GM12878 (cell line): Measurements from ENCODE around the gene DYNLL1. TPM values are rescaled to one million over a fixed set of nuclear protein-coding genes. Genes with fewer than 3 reads are reported as not detected.

Experiments
- ATAC-seq: fragments of 200-7000 bp; cut with Tn5 transposase; 3 replicates; pipeline ENCODE4 v1.9.1; 2020; ENCODE audit warnings: mild to moderate bottlenecking, moderate library complexity
- BruUV-seq: library from RNA; stranded (reverse); fragments of 400-500 nt; replicated peaks from 2 replicates; lab custom pipeline; 2021; lab: Mats Ljungman, UMichigan
- CTCF ChIA-PET: fragments of 300-600 bp; sonication (Branson Sonifier 250); formaldehyde crosslinking; extraction: SDS; loops from one replicate; lab custom pipeline; 2021; ENCODE audit warnings: inconsistent platforms; lab: Yijun Ruan, JAX
- POLR2A ChIA-PET: fragments of 350-600 bp; formaldehyde crosslinking; extraction: SDS; loops from one replicate; lab custom pipeline; 2021; ENCODE audit warnings: inconsistent platforms; lab: Charles Lee
- RAD21 ChIA-PET: fragments of 300-600 bp; sonication (Branson Sonifier 250); formaldehyde crosslinking; loops from one replicate; lab custom pipeline; 2023; ENCODE audit warnings: antibody characterized with exemption; ENCODE audit not compliant: unreplicated experiment; lab: Charles Lee
- SMC1A ChIA-PET: fragments of 300-600 bp; sonication (Branson Sonifier 250); formaldehyde crosslinking; loops from one replicate; lab custom pipeline; 2023; ENCODE audit not compliant: unreplicated experiment, uncharacterized antibody; lab: Charles Lee
- DNase-seq: peaks from one replicate; pipeline ENCODE4 v3.0.0-alpha.2; 2011; ENCODE audit warnings: low read depth, low spot score
- FAIRE-seq: peaks from 3 replicates; lab custom pipeline; 2011; peaks lifted over from hg19 to GRCh38; lab: Jason Lieb, UNC
- H2AFZ ChIP-seq: 2 replicates; pipeline ENCODE4 v1.6.0; 2011; ENCODE audit warnings: low read depth, low read length, control low read depth; ENCODE audit not compliant: control insufficient read depth
- H3K27ac ChIP-seq: 2 replicates; pipeline ENCODE4 v1.5.1; 2011; ENCODE audit warnings: control low read depth; ENCODE audit not compliant: control insufficient read depth, insufficient read depth
- H3K27me3 ChIP-seq, 2 experiments: replicated peaks in 1 of 2; 2 replicates each; pipeline versions ENCODE4 v1.6.0 to v1.6.1; 2011; ENCODE audit warnings: low read length in 1 of 2; ENCODE audit not compliant: control insufficient read depth in 2 of 2, insufficient read depth in 2 of 2
- H3K36me3 ChIP-seq, 2 experiments: 2 replicates each; pipeline ENCODE4 v1.5.1; 2011; ENCODE audit warnings: low read length in 1 of 2; ENCODE audit not compliant: control insufficient read depth in 2 of 2, insufficient read depth in 2 of 2
- H3K4me1 ChIP-seq: 2 replicates; pipeline ENCODE4 v1.6.1; 2011; ENCODE audit warnings: mild to moderate bottlenecking, low read length, moderate library complexity, mixed read lengths; ENCODE audit not compliant: control insufficient read depth, insufficient read depth
- H3K4me2 ChIP-seq: 2 replicates; pipeline ENCODE4 v1.6.0; 2011; ENCODE audit warnings: control low read depth; ENCODE audit not compliant: control insufficient read depth, insufficient read depth
- H3K4me3 ChIP-seq: fragments of 200-600 bp; sonication (generic); 2 replicates; pipeline ENCODE4 v1.5.1; 2016
- H3K79me2 ChIP-seq: 2 replicates; pipeline ENCODE4 v1.6.0; 2011; ENCODE audit warnings: low read length; ENCODE audit not compliant: control insufficient read depth, insufficient read depth
- H3K9ac ChIP-seq: 2 replicates; pipeline ENCODE4 v1.8.0; 2011; ENCODE audit warnings: low read length, control low read depth, mixed read lengths; ENCODE audit not compliant: control insufficient read depth, insufficient read depth
- H3K9me3 ChIP-seq: replicated peaks from 3 replicates; pipeline ENCODE4 v1.5.1; 2011; ENCODE audit warnings: mild to moderate bottlenecking, low read length; ENCODE audit not compliant: control insufficient read depth, insufficient read depth
- H4K20me1 ChIP-seq: 2 replicates; pipeline ENCODE4 v1.6.0; 2011; ENCODE audit not compliant: control insufficient read depth, insufficient read depth
- ASH2L ChIP-seq: fragments of 300-600, 200-600 bp; sonication (generic); IDR thresholded peaks from 2 replicates; pipeline ENCODE4 v1.6.1; 2017; ENCODE audit warnings: low read depth, mild to moderate bottlenecking, borderline replicate concordance
- ATF3 ChIP-seq: IDR thresholded peaks from 2 replicates; pipeline ENCODE4 v1.6.1; 2011; ENCODE audit warnings: low read depth, mild to moderate bottlenecking, low read length, moderate library complexity, borderline replicate concordance; ENCODE audit errors: extremely low read depth
- BMI1 ChIP-seq: fragments of 450-650 bp; IDR thresholded peaks from 2 replicates; pipeline ENCODE4 v1.6.1; 2016; ENCODE audit warnings: mild to moderate bottlenecking, moderate library complexity, borderline replicate concordance
- BRCA1 ChIP-seq: IDR thresholded peaks from 2 replicates; pipeline ENCODE4 v1.6.1; 2011; ENCODE audit warnings: low read depth, low read length, improper control_type of control experiment
- E2F4 ChIP-seq: IDR thresholded peaks from 2 replicates; pipeline ENCODE4 v1.6.1; 2012; ENCODE audit warnings: low read depth, low read length, improper control_type of control experiment
- EZH2 ChIP-seq: IDR thresholded peaks from 2 replicates; pipeline ENCODE4 v1.6.1; 2012; ENCODE audit warnings: low read depth, mild to moderate bottlenecking, control low read depth, inconsistent platforms, low read length, borderline replicate concordance; ENCODE audit not compliant: control insufficient read depth
- KDM1A ChIP-seq: fragments of 200-600 bp; sonication (generic); IDR thresholded peaks from 2 replicates; pipeline ENCODE4 v1.6.1; 2016; ENCODE audit warnings: borderline replicate concordance
- NR2F1 ChIP-seq: fragments of 450-650 bp; conservative IDR thresholded peaks from 2 replicates; pipeline ENCODE4 v1.6.1; 2017; ENCODE audit warnings: mild to moderate bottlenecking
- PRDM15 ChIP-seq: fragments of 450-650 bp; formaldehyde crosslinking; IDR thresholded peaks from 2 replicates; pipeline ENCODE4 v1.4.0; 2020; ENCODE audit warnings: mild to moderate bottlenecking, moderate library complexity
- RB1 ChIP-seq: fragments of 450-650 bp; formaldehyde crosslinking; IDR thresholded peaks from 2 replicates; pipeline ENCODE4 v1.6.1; 2017; ENCODE audit warnings: mild to moderate bottlenecking, borderline replicate concordance
- SKIL ChIP-seq: fragments of 450-650 bp; IDR thresholded peaks from 2 replicates; pipeline ENCODE4 v1.6.1; 2017; ENCODE audit warnings: mild to moderate bottlenecking, low read depth, inconsistent platforms; ENCODE audit not compliant: poor library complexity, severe bottlenecking
- SMARCA5 ChIP-seq: fragments of 450-650 bp; IDR thresholded peaks from 2 replicates; pipeline ENCODE4 v1.6.1; 2017; ENCODE audit warnings: mild to moderate bottlenecking
- SUZ12 ChIP-seq: fragments of 200-600 bp; sonication (generic); IDR thresholded peaks from one replicate; pipeline ENCODE4 v1.6.1; 2018; ENCODE audit warnings: antibody characterized with exemption, mild to moderate bottlenecking; ENCODE audit not compliant: unreplicated experiment
- ZBED1 ChIP-seq: IDR thresholded peaks from 2 replicates; pipeline ENCODE4 v1.6.1; 2016; ENCODE audit warnings: borderline replicate concordance
- WGBS: methylation state at CpG from one replicate; pipeline ENCODE4 v1.1.6; 2016; ENCODE audit warnings: low lambda C conversion rate; ENCODE audit not compliant: insufficient replicate concordance, insufficient coverage; ENCODE audit errors: missing lambda C conversion rate; 5-methylcytosine and 5-hydroxymethylcytosine counted together
- in situ Hi-C: fragments of 300-500 bp; cut with MboI; formaldehyde crosslinking; loops from 9 replicates; pipeline ENCODE4 v1.14.3; 2018; ENCODE audit warnings: mixed read lengths
- intact Hi-C: fragments of 100-400 bp; cut with micrococcal nuclease; formaldehyde crosslinking; loops from one replicate; pipeline ENCODE4 v1.14.2; 2022; ENCODE audit not compliant: unreplicated experiment
- polyA plus RNA-seq, 11 experiments: library from polyadenylated mRNA; depleted of rRNA in 4 of 11; unstranded in 6 of 11; stranded (reverse) in 5 of 11; fragments of >200 nt; fragmentation: Nextera tagmentation in 4 of 11; fragmentation: Illumina TruSeq in 1 of 11; extraction: Ambion mirVana in 4 of 11; extraction: Trizol in 1 of 11; gene quantifications; 1 replicate in 1 of 11; 2 replicates in 10 of 11; pipeline versions ENCODE4 v1.2.1 to v1.2.3, GENCODE V29; 2011 to 2016; ENCODE audit warnings: inconsistent platforms in 2 of 11, missing spikeins in 2 of 11, low read depth in 1 of 11
- total RNA-seq, 4 experiments: library from RNA; depleted of rRNA in 3 of 4; stranded (reverse); fragments of >200 nt in 3 of 4; fragmentation: Illumina TruSeq in 1 of 4; extraction: Trizol in 1 of 4; gene quantifications; 2 replicates each; pipeline versions ENCODE4 v1.2.1 to v1.2.3, GENCODE V29; 2013 to 2021
- TF ChIP-seq, protein P1 (sequence below): fragments of 150-350 bp; IDR thresholded peaks from 2 replicates; pipeline ENCODE4 v1.6.1; 2014; ENCODE audit warnings: mild to moderate bottlenecking, low read depth, low read length

The DYNLL1 gene
- total and polyA plus RNA-seq, 10 of the 15 experiments (the other 5 are each of a cell fraction or from before 2014, with no cell fraction given), result 239 to 796 (median 379) TPM

DNA sequence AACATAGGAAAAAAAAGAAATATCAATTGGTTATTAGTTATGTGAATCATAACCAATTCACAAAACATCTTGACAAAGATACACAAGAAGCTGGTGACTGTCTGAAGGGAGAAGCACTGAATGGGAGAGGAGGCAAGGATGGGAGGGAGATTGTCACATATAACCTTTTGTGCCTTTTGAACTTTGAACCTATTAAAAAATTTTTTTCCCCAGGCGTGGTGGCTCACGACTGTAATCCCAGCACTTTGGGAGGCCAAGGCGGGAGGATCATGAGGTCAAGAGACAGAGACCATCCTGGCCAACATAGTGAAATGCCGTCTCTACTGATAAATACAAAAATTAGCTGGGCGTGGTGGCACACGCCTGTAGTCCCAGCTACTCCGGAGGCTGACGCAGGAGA lies 12.6 kb downstream of the DYNLL1 start (continued):
- TF ChIP-seq, protein P1, sequence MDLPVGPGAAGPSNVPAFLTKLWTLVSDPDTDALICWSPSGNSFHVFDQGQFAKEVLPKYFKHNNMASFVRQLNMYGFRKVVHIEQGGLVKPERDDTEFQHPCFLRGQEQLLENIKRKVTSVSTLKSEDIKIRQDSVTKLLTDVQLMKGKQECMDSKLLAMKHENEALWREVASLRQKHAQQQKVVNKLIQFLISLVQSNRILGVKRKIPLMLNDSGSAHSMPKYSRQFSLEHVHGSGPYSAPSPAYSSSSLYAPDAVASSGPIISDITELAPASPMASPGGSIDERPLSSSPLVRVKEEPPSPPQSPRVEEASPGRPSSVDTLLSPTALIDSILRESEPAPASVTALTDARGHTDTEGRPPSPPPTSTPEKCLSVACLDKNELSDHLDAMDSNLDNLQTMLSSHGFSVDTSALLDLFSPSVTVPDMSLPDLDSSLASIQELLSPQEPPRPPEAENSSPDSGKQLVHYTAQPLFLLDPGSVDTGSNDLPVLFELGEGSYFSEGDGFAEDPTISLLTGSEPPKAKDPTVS, result no peak
- TF ChIP-seq SMARCA5, result no peak
- TF ChIP-seq BMI1, result no peak
- no peak for TF ChIP-seq RB1
- no peak for TF ChIP-seq BRCA1

DNA sequence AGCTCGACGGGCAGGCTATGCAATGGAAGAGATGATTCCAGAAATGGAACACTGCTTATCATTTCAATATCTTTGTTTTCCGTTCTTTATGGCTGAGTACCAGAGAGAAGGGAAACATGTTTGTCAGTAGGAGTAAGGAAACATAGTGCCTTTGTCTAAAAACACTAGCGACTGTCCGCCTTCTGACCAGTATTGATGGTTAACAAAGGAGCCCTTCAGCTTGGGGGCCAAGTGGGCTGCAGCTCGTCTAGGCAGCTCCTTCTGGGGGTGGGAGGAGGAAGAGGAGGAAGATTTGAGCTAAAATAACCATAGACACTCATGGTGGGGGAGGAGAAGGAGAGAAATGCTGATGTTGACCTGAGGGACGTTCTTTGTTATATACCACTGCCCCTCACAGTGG lies 18.1 kb downstream of the DYNLL1 start:
- SMC1A ChIA-PET, result interaction anchor here (0.9 kb wide), 1 partner anchor 27 kb away, joined by 3 read pairs; no protein-coding TSS in a partner anchor
- no peak overlapping the region for H3K9ac ChIP-seq
- BruUV-seq, result no TSS peak
- H3K9me3 ChIP-seq, result no peaks in the 10 kb centered on the region
- DNase-seq (no peak), ATAC-seq (no peak), FAIRE-seq (no peak)
- RAD21 ChIA-PET, result no interaction called here
- H3K79me2 ChIP-seq, result no peaks in the 10 kb centered on the region
- no peak overlapping the region for H2AFZ ChIP-seq
- H3K27ac ChIP-seq, result no peak overlapping the region
- intact Hi-C loops (no loop called here), in situ Hi-C loops (no loop called here)
- POLR2A ChIA-PET, result interaction anchor here (0.9 kb wide), 1 partner anchor 13 kb away, joined by 5 read pairs; no protein-coding TSS in a partner anchor
- WGBS, result 94% methylated on average over 7 of the region's 7 CpGs
- H4K20me1 ChIP-seq, result no peaks in the 10 kb centered on the region
- no peaks in the 10 kb centered on the region for H3K4me1 ChIP-seq
- no peak overlapping the region for H3K4me2 ChIP-seq
- H3K36me3 ChIP-seq, result peaks cover 0 to 10% of the 10 kb centered on the region in 2 experiments; a peak in 2 of 4 replicates
- no peak overlapping the region for H3K4me3 ChIP-seq
- CTCF ChIA-PET, result no interaction called here
- no peaks in the 10 kb centered on the region for H3K27me3 ChIP-seq
- TF ChIP-seq E2F4, result no peak
- no peak for TF ChIP-seq ATF3
- TF ChIP-seq SKIL, result no peak
- TF ChIP-seq SUZ12, result no peak
- no peak for TF ChIP-seq ASH2L
- TF ChIP-seq ZBED1, result no peak
- no peak for TF ChIP-seq EZH2
- TF ChIP-seq KDM1A, result no peak
- TF ChIP-seq NR2F1, result no peak
- no peak for TF ChIP-seq PRDM15 (CRISPR knock-in tag)
